Left renal pelvis (tissue), 4 donors: ENCODE data around the gene UBE4A. TPM values are rescaled to one million over a fixed set of nuclear protein-coding genes. Genes with fewer than 3 reads are reported as not detected.
A peak's percentile ranks its signal among the peaks of the same experiment; 100 is the strongest.

Experiments used
- DNase-seq, 4 donors: peaks; one replicate each; pipeline ENCODE4 v3.0.0-alpha.2; 2013; ENCODE audit warnings: low read depth in 4 of 4, low spot score in 3 of 4
- polyA plus RNA-seq, 4 donors: library from polyadenylated mRNA; unstranded; fragments of 120-200 nt; gene quantifications; one replicate each; pipeline ENCODE4 v1.2.1, GENCODE V29; 2013; ENCODE audit not compliant: insufficient read length in 4 of 4

The UBE4A gene
- polyA plus RNA-seq, 4 donors: 39.0 to 44.9 (median 41.8) TPM

GRCh38 chr11:118341815-118342489 is 17.4 kb upstream of the UBE4A start:
- no peak for DNase-seq

GRCh38 chr11:118342503-118343161 is 16.8 kb upstream of the UBE4A start, which contains the start of gene CD3D:
TSS of gene CD3D (minus strand) at chr11:118342705. CDS start at chr11:118342607, 98 bp downstream.
- no peak for DNase-seq

- no peak for DNase-seq
Measured at GRCh38 chr11:118343248-118343647, 16.2 kb upstream of the UBE4A start.

GRCh38 chr11:118343981-118344515 is 15.4 kb upstream of the UBE4A start, which contains the start of gene CD3G:
TSS of gene CD3G (plus strand) at chr11:118344344. CDS start at chr11:118344424, 80 bp downstream.
- DNase-seq: no peak

GRCh38 chr11:118349475-118349874 is 9.9 kb upstream of the UBE4A start:
- no peak for DNase-seq

- peak in 1 of 4 donors; percentile 5 for DNase-seq
Measured at GRCh38 chr11:118353084-118353710, 6.2 kb upstream of the UBE4A start.

- DNase-seq: no peak
Measured at GRCh38 chr11:118358071-118358470, 1.3 kb upstream of the UBE4A start.

- DNase-seq: no peak
Measured at GRCh38 chr11:118364956-118365615, 5.7 kb downstream of the UBE4A start.

- no peak for DNase-seq
Measured at GRCh38 chr11:118366287-118366686, 6.9 kb downstream of the UBE4A start.

- DNase-seq: no peak
Measured at GRCh38 chr11:118370774-118371173, 11.4 kb downstream of the UBE4A start.

GRCh38 chr11:118373263-118373662 is 13.9 kb downstream of the UBE4A start:
- no peak for DNase-seq

- DNase-seq: no peak
Measured at GRCh38 chr11:118373871-118374270, 14.5 kb downstream of the UBE4A start.

GRCh38 chr11:118374729-118375128 is 15.3 kb downstream of the UBE4A start:
- no peak for DNase-seq

- DNase-seq: no peak
Measured at GRCh38 chr11:118375978-118376377, 16.6 kb downstream of the UBE4A start.

GRCh38 chr11:118379497-118379896 is 20.1 kb downstream of the UBE4A start:
- DNase-seq: no peak

- DNase-seq: no peak
Measured at GRCh38 chr11:118380571-118380970, 21.2 kb downstream of the UBE4A start.

- no peak for DNase-seq
Measured at GRCh38 chr11:118382954-118383353, 23.6 kb downstream of the UBE4A start.

- DNase-seq: no peak
Measured at GRCh38 chr11:118383657-118384056, 24.3 kb downstream of the UBE4A start.

GRCh38 chr11:118396097-118396501 is 36.7 kb downstream of the UBE4A start:
- no peak for DNase-seq

- no peak for DNase-seq
Measured at GRCh38 chr11:118397448-118397847, 38.0 kb downstream of the UBE4A start.
